ENCODE data around the gene RNF114. TPM values are rescaled to one million over a fixed set of nuclear protein-coding genes. Genes with fewer than 3 reads are reported as not detected.
A peak's percentile ranks its signal among the peaks of the same experiment; 100 is the strongest.
"Not testable (repeated sequence)": the region's sequence is repeated elsewhere in the genome, so short reads cannot be mapped to it uniquely, and the experiment has no call there.

Gene RNF114
- total RNA-seq, 1 donor, result 78.5 TPM

DNA sequence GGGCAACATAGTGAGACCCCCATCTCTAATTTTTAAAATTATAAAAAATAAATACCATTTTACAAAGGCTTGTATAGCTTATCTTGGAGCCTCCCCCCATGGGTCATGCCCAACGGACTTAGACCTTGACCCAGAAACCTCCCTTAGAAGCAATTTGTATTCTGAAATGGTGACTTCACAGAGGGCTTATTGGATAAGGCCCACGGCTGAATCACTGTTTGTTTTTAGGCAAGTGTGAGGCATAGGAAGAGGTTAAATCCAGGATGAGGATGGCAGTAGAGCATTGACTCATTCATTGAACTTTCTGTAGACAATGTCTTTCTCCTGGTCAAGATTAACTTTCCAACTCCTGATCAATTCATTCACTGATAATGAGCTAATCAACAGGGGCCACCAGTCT, 40.3 kb downstream of the RNF114 start:
- Histone ChIP-seq H2AFZ (ENCODE audit: low read length) (no peak overlapping the region), H3K27ac (ENCODE audit: low read depth, low read length) (no peak overlapping the region), H3K36me3 (ENCODE audit: insufficient read depth, low read length) (no peaks in the 10 kb centered on the region), H3K4me3 (ENCODE audit: insufficient read depth, low read length) (no peak overlapping the region), H3K4me1 (ENCODE audit: insufficient read depth, low read length) (peaks cover 8% of the 10 kb centered on the region), H3K79me2 (ENCODE audit: insufficient read depth, low read length) (no peaks in the 10 kb centered on the region), H4K20me1 (ENCODE audit: insufficient read depth, low read length) (no peaks in the 10 kb centered on the region), H3K4me2 (ENCODE audit: insufficient read depth, low read length) (no peak overlapping the region), H3K9me3 (ENCODE audit: low read depth, low read length) (no peaks in the 10 kb centered on the region), H3K27me3 (ENCODE audit: insufficient read depth, low read length) (no peaks in the 10 kb centered on the region)
- TF ChIP-seq, protein P1, sequence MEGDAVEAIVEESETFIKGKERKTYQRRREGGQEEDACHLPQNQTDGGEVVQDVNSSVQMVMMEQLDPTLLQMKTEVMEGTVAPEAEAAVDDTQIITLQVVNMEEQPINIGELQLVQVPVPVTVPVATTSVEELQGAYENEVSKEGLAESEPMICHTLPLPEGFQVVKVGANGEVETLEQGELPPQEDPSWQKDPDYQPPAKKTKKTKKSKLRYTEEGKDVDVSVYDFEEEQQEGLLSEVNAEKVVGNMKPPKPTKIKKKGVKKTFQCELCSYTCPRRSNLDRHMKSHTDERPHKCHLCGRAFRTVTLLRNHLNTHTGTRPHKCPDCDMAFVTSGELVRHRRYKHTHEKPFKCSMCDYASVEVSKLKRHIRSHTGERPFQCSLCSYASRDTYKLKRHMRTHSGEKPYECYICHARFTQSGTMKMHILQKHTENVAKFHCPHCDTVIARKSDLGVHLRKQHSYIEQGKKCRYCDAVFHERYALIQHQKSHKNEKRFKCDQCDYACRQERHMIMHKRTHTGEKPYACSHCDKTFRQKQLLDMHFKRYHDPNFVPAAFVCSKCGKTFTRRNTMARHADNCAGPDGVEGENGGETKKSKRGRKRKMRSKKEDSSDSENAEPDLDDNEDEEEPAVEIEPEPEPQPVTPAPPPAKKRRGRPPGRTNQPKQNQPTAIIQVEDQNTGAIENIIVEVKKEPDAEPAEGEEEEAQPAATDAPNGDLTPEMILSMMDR (IDR thresholded peaks at IDR 0.05; ENCODE audit: extremely low read depth, low read depth, low read length), result no peak
- DNase-seq (ENCODE audit: insufficient read length, low spot score, missing footprints), result peak; percentile 83

DNA sequence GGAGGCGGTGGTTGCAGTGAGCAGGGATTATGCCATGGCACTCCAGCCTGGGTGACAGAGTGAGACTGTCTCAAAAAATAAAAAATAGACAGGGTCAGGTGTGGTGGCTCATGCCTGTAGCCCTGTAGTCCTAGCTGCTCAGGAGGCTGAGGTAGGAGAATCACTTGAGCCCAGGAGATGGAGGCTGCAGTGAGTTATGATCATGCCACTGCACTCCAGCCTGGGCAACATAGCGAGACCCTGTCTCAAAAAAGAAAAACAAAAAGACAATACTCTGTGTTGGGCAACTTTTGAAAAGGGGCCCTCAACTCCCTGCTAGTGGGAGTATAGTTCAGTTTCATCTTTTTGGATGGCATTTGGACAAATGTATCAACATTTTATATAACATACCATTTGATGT, 41.5 kb downstream of the RNF114 start:
- not testable (repeated sequence) for H3K79me2 ChIP-seq (ENCODE audit: insufficient read depth, low read length); DNase-seq (ENCODE audit: insufficient read length, low spot score, missing footprints); H4K20me1 ChIP-seq (ENCODE audit: insufficient read depth, low read length); H3K27ac ChIP-seq (ENCODE audit: low read depth, low read length); H3K36me3 ChIP-seq (ENCODE audit: insufficient read depth, low read length); H2AFZ ChIP-seq (ENCODE audit: low read length); H3K4me2 ChIP-seq (ENCODE audit: insufficient read depth, low read length); H3K9me3 ChIP-seq (ENCODE audit: low read depth, low read length); H3K4me3 ChIP-seq (ENCODE audit: insufficient read depth, low read length); H3K27me3 ChIP-seq (ENCODE audit: insufficient read depth, low read length)
- peaks cover 12% of the 10 kb centered on the region for H3K4me1 ChIP-seq (ENCODE audit: insufficient read depth, low read length)

DNA sequence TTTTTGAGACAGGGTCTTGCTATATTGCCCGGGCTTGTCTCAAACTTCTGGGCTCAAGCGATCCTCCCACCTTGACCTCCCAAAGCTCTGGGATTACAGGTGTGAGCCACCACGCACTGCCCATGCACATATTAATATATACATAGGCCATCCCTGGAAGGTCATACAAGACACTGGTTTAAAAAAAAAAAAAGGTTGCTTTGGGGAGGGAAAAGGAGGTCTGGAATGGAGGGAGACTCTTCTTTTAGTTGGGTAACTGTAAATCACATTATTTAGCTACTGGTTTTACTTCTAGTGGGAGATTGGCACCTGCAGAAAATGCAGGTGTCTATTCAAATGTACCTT, 42.5 kb downstream of the RNF114 start:
- TF ChIP-seq, protein P1 (IDR thresholded peaks at IDR 0.05; ENCODE audit: extremely low read depth, low read depth, low read length), result no peak
- no peaks in the 10 kb centered on the region for H3K36me3 ChIP-seq (ENCODE audit: insufficient read depth, low read length)
- no peaks in the 10 kb centered on the region for H3K9me3 ChIP-seq (ENCODE audit: low read depth, low read length)
- H2AFZ ChIP-seq (ENCODE audit: low read length), result no peak overlapping the region
- no peaks in the 10 kb centered on the region for H3K27me3 ChIP-seq (ENCODE audit: insufficient read depth, low read length)
- H3K79me2 ChIP-seq (ENCODE audit: insufficient read depth, low read length), result peaks cover 8% of the 10 kb centered on the region
- peaks cover 13% of the 10 kb centered on the region for H3K4me1 ChIP-seq (ENCODE audit: insufficient read depth, low read length)
- no peak overlapping the region for H3K4me2 ChIP-seq (ENCODE audit: insufficient read depth, low read length)
- H3K27ac ChIP-seq (ENCODE audit: low read depth, low read length), result no peak overlapping the region
- peaks cover 4% of the 10 kb centered on the region for H4K20me1 ChIP-seq (ENCODE audit: insufficient read depth, low read length)
- DNase-seq (ENCODE audit: insufficient read length, low spot score, missing footprints), result no peak
- H3K4me3 ChIP-seq (ENCODE audit: insufficient read depth, low read length), result no peak overlapping the region

DNA sequence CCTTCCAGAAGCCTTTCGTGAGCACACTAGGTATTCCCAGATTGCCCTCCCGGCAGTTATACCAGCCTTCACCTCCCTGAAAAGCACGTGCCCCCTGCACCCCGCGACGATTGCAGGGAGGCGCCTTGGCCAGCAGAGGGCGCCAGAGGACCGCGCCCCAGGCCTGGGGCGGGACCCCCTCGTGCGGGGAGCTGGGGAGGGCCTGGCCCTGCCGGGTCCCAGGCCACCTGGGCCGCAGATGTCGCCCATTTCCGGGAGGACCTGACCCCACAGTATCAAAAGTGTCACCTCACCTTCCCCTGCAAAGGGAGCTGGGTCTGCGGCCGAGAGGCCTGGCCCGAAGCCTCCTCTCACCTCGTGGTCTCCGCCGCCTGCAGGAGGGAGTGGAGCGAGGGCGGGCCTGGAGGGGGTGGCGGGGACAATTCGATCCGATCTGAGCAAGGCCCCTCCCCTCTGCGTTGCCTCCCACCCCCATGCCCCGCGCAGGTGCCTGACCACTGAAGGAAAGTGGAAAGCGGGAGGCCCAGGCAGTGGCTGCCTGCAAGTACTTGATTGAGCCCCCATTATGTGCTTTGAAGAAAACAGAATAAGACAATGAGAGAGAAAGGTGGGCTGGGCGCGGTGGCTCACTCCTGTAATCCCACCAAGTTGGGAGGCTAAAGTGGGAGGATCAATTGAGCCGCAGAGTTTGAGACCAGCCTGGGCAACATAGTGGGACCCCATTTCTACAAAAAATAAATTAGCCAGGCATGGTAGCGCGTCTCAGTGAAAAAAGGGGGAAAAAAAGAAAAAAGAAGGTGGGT, 43.0 kb downstream of the RNF114 start:
- H3K36me3 ChIP-seq (ENCODE audit: insufficient read depth, low read length), result peaks cover 3% of the 10 kb centered on the region
- peak overlapping the region; percentile 54 for H3K4me3 ChIP-seq (ENCODE audit: insufficient read depth, low read length)
- H3K4me2 ChIP-seq (ENCODE audit: insufficient read depth, low read length), result peak overlapping the region; percentile 76
- peaks cover 19% of the 10 kb centered on the region for H3K4me1 ChIP-seq (ENCODE audit: insufficient read depth, low read length)
- H4K20me1 ChIP-seq (ENCODE audit: insufficient read depth, low read length), result peaks cover 10% of the 10 kb centered on the region
- H3K9me3 ChIP-seq (ENCODE audit: low read depth, low read length), result no peaks in the 10 kb centered on the region
- TF ChIP-seq, protein P1 (IDR thresholded peaks at IDR 0.05; ENCODE audit: extremely low read depth, low read depth, low read length), result peak; percentile 93
- no peak overlapping the region for H3K27ac ChIP-seq (ENCODE audit: low read depth, low read length)
- H3K79me2 ChIP-seq (ENCODE audit: insufficient read depth, low read length), result peaks cover 14% of the 10 kb centered on the region
- peak; percentile 96 for DNase-seq (ENCODE audit: insufficient read length, low spot score, missing footprints)
- no peaks in the 10 kb centered on the region for H3K27me3 ChIP-seq (ENCODE audit: insufficient read depth, low read length)
- peak overlapping the region; percentile 45 for H2AFZ ChIP-seq (ENCODE audit: low read length)

Data from osteoblast (primary cell).